ENCODE data around the gene ZPBP2.

Gene ZPBP2

DNA sequence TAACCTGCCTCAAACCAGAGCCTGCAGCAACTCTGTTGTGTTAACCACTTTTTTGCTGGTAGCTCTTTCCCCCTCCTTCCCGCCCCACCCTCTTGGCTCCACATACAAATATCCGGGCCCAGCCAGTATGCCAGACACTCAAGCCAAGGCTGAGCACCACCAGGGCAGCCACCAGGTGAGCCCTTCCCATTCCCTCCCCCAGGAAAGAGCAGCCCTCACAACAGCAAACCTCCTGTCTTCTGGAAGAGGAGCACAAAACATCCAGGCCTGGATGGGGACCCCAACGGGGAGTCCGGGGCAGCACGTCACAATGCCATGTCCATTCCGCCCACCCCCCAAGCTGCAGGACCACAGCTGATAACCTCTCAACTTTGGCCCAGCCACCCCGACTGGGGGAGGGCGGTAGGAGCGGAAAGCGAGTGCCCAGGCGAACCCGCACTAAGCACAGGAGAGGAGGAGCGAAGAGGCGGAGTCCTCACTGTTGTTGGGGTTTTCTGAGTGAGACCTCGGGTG is 58.6 kb downstream of the ZPBP2 start:
- TF ChIP-seq, protein P1, sequence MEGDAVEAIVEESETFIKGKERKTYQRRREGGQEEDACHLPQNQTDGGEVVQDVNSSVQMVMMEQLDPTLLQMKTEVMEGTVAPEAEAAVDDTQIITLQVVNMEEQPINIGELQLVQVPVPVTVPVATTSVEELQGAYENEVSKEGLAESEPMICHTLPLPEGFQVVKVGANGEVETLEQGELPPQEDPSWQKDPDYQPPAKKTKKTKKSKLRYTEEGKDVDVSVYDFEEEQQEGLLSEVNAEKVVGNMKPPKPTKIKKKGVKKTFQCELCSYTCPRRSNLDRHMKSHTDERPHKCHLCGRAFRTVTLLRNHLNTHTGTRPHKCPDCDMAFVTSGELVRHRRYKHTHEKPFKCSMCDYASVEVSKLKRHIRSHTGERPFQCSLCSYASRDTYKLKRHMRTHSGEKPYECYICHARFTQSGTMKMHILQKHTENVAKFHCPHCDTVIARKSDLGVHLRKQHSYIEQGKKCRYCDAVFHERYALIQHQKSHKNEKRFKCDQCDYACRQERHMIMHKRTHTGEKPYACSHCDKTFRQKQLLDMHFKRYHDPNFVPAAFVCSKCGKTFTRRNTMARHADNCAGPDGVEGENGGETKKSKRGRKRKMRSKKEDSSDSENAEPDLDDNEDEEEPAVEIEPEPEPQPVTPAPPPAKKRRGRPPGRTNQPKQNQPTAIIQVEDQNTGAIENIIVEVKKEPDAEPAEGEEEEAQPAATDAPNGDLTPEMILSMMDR (IDR thresholded peaks at IDR 0.05) = no peak

Measured in LNCAP (cell line).